NCI-H526 treated with DMSO at 0.1 percent for 48 hours (cell line): ENCODE measurements around the gene DTNBP1.

Experiments
- DNase-seq: peaks from one replicate; lab custom pipeline; 2025; lab: John Stamatoyannopoulos, UW

DTNBP1 gene

DNA sequence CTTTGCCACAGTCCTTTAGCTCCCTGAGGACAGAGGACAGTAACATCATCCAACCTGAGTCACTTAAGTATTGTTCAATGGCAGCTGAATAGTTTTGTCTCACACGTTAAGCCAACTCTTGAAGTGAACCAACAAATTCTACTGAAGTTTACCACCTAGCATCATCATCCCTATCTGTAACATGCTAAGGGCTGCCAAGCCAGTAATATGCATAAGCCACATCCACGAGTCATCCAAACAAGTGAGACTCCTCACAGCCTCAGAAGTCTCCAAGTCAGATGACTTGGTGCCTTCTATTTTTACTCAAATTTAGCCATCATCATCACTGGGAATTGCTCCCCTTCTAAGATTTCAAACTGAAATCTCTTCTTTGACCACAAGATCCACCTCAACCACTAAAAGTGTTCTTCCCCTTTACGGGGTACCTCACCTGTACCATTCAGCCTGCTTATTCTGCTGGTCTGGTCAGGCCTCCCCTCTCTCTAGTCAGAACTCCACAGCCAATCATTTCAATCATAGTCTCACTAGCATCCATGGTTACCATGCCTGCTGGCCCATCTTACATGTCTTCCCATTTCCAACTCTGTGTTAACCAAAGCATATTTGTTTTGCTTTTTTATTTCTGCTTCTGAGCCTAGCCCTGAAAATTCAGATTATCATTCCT is 73.7 kb downstream of the DTNBP1 start:
- no peak for DNase-seq

DNA sequence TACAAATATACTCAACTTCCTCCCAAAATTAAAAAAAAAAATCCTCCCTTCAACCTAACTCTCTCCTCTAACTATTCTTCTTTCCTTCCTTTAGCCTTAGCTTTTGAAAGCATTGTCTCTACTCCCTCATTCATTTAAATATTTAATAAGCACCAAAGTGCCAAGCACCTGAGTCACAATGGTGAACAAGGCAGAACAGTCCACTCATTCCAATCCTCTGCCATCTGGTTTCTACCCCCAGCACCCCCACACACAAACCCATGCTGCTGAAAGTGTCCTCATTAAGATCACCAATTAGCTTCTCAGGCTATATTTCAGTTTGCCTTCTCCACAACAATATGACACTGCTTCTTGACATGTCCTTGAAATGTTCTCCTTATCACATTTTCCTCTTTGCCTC is 76.3 kb downstream of the DTNBP1 start:
- no peak for DNase-seq

DNA sequence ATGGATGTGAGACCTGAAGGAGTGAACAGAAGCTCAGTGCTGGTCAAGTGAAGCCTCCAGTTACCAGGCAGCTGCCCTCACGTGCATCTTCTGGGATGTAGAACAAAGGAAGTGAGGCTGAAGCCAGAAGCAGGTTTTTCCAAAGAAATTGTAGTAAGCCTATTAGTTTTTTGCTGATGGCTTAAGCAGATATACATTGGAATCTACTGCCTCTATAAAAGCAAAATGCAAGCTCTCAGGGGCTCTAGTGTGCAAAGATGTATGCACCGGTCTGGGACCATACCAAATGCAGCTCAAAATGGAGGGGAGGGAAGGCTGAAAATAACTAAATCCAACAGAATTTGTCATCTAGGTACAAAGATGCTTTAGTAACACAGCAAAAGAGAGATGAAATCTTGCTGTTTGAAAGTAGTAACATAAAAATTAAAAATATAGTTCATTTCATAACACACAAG is 77.0 kb downstream of the DTNBP1 start:
- peak; percentile 25 for DNase-seq

DNA sequence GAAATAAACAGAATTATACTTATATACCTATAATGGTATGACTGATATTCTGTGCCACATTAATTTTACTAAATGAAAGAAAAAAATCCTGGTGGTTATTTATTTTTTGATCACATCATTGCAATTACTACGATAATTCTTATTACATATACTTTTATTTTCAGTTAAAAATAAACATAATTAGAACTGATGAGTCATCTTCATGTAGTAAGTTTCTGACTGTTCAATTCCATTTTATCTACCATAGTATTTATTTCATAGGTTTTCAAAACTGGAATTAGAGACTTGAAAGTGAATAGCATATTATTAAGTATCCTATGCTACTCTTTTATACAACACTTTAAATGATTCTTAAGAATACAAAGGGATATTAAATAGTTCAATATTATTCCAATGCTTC is 80.3 kb downstream of the DTNBP1 start:
- DNase-seq, result no peak

DNA sequence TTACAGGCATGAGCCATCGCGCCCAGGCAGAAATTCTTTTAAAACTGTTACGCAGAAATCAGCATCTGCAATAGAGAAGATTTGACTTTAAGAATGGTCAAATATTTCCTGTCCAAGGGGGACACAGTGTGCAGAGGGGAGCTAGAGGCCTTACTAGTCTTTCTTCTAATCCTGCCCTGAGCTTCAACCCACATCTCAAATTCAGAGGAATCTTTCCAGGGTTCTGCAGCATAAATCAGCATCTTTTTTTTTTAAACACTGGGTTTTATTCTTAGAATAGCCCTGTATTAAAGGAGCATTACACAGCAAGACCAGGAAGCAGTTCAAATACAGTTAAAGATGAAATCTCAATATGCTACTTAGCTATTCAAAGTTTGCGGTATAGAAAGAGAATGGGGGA is 81.1 kb downstream of the DTNBP1 start:
- DNase-seq, result no peak

DNA sequence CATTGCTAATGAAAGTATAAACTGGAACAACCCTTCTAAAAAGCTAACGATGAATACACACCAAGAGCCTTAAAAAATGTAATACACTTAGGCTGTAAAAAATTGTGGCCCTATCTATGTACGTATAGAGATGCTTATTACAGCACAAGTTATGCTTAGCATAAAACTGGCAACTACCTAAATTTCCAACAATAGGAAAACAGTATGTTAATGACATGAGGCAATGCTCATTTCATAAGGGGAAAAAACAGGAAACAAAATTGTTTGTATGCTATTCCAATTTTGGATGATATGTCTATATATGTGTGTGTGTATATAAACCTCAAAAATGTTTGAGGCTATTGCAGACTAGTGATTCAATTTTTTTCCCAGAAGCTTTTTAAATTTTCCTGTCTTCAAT is 82.5 kb downstream of the DTNBP1 start:
- no peak for DNase-seq

DNA sequence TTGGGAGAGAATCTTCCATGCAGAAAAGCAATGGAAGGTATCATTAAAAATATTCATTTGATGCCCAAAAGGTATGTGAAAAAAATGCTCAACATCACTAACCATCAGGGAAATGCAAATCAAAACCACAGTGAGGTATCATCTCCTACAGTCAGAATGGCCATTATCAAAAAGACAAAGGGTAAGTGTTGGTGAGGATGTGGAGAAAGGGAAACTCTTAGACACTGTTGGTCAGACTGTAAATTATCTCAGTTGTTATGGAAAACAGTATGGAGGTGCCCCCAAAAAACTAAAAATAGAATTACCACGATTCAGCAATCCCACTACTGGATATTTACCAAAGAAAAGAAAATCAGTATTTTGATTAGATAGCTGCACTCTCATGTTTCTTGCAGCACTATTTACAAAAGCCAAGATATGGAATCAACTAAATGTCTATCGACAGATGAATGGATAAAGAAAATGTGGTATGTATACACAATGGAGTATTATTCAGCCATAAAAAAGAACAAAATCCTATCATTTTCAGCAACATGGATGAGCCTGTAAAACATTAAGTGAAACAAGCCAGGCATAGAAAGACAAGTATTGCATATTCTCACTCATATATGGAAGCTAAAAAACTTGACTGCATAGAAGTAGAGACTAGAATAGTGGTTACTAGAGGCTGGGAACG is 84.0 kb downstream of the DTNBP1 start:
- no peak for DNase-seq

DNA sequence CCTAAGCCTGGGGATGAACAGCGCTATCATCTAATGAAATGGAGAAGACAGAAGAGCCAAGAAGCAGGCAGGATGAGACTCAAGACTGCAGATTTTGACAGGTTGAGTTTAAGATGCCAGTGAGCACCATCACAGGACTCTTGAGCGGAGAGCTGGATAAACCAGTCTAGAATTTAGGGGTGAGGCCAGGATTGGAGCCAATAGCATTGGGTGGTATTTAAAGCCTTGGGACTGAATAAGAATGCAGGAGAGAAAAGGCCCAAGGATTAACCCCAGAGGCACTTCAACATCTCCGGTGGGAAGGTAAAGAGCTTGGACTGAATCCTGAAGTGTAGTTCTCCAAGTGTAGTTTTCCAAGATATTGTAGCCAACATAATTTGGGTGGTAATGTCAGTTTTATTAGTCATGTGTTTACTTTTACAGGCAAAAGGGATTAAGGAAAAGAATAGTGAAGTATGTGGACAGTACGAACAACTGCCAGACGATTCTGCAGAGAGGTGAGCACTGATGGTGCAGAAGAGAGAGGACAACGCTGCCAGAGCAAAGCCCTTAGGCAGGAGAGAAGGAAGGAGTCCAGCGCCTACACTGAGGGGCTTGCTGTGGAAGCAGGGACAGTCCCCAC is 85.2 kb downstream of the DTNBP1 start:
- no peak for DNase-seq

DNA sequence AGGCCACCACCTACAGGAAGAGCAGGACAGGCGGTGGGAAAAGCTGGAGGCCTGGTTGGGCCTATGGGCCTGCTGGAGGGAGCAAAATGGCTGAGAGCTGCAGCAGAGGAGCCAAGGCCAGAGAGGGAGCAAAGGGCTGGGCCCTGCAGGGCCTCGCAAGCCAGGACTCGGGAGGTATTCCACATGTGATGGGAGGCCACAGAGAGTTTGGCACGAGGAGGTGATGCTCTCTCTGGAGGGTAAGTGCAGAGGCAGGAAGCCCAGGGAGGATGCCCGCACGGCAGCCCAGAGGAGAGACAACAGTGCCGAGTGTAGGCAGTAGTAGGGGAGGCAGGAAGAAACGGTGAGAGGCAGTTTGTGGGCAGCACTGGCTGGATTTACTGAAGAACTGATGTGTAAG is 85.7 kb downstream of the DTNBP1 start:
- no peak for DNase-seq

DNA sequence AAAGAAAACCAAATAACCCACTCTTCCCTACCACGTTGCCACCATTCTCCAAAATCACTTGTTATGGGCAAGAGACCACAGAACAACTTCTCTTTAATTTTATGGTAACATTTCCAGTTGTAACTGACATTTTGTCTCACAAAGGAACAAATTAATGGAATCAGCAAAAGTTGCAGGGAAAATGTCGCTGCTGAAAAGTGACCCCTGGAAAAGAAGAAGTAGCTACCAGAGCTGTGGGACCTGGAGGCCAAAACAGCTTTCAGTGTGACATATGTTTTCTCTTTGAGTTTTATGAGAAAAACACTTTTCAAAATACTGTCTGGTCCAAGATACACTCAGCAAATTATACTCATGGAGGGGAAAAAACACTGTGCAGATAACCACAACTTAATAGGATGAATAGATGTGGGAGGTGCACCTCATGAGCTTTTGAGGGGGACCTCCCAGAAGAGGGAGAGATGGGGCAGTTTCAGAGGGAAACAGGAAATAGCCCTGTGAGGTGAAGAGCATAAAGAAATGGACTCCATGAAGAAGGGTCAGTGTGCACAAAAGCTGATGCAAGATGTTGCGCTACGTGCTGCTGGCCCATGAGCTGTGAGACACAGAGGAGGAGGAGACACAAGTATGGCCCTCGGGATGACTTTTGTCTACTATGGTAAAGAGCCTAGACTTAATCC is 87.3 kb downstream of the DTNBP1 start:
- no peak for DNase-seq

DNA sequence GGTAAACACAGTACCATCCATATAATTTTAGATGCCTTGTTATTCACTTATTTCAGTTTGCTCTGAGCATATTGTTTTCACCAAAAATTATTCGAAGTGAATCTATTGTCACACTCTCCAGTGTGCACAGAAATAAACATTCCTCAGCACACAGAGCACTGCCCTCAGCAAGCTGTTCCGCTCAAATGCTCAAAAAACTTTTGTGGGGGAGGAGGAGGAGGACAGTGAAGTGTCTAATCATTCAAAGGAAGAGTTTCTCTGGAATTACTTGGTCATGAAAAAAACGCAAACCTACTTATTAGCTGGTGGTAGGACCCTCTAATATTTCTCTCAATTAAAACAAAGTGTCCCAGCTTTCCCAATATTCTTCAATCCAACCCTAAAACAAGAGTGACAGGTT is 88.3 kb downstream of the DTNBP1 start:
- DNase-seq, result no peak

DNA sequence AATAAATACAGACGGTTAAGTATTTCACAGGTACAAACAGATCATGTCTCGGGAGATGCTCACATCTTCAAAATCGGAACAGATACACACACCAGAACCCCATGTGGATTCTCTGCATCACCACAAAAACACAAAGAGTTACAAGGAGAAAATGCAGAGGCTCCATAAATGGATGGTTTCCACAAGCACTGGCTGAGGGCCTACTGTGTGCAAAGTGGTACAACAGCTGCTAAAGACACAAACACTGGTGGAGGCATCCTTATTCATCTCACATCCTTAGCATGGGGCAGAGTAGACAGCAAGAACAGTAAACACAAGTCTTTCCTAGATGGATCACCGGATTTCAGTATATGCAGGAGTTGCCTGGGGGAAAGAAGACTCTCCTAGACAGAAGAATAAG is 88.8 kb downstream of the DTNBP1 start:
- no peak for DNase-seq

DNA sequence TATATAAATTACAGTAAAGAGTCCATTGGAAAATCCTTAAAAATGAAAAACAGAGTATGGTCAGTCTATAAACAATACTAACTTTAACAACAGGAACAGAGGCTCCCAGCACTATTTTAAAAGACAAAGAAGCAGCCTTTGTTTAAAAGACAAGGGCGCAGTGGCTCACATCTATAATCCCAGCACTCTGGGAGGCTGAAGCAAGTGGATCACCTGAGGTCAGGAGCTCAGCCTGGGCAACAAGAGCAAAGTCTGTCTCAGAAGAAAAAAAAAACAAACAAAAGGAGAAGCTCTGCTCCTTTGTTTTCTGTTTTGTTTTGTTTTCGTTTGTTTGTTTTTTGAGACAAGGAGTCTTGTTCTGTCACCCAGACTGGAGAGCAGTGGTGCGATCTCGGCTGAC is 89.4 kb downstream of the DTNBP1 start:
- DNase-seq, result no peak

DNA sequence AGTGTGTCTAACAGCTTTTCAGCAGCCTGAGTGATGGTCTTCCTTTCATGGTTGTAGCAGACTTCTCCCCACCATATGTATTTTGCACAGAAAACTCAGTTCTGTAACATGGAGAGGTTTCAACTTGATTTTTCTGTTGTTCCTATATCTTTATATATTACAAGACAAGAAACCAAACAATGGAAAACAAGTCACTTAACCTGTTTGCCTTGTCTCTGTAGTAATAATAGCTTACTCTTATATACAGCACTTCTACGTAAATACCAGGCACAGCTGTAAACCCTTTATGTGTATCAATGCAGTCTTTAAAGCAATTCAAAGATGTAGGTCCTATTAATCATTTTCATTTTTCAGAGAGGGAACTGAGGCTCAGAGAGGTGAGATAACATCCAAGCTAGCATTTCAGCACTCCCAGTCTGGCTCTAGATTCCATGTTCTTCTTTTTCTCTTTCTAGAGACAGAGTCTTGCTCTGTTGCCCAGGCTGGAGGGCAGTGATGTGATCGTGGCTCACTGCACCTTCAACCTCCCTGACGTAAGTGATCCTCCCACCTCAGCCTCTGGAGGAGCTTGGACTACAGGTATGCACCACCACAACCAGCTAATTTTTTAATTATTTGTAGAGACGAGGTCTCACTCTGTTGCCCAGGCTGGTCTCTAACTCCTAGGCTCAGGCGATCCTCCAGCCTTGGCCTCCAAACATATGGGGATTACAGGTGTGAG is 90.4 kb downstream of the DTNBP1 start:
- DNase-seq, result no peak

DNA sequence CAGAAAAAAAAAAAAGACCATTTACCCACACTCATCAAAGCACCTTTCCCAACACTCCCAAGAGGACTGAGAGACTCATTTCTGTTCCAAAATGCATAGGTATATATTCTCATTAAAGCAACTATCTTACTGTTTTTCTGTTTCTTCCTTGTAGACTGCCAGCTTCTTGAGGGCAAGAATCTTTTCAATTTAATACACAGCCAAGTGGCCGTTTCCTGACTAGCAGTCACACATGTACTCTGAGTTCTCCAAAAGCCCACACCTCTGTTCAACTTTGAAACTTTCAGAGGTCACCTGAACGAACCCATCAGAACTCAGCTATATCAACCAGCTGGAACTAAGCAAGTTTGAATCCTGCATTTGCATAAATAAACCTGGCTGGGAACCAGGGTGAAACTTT is 92.7 kb downstream of the DTNBP1 start:
- DNase-seq, result peak; percentile 12

DNA sequence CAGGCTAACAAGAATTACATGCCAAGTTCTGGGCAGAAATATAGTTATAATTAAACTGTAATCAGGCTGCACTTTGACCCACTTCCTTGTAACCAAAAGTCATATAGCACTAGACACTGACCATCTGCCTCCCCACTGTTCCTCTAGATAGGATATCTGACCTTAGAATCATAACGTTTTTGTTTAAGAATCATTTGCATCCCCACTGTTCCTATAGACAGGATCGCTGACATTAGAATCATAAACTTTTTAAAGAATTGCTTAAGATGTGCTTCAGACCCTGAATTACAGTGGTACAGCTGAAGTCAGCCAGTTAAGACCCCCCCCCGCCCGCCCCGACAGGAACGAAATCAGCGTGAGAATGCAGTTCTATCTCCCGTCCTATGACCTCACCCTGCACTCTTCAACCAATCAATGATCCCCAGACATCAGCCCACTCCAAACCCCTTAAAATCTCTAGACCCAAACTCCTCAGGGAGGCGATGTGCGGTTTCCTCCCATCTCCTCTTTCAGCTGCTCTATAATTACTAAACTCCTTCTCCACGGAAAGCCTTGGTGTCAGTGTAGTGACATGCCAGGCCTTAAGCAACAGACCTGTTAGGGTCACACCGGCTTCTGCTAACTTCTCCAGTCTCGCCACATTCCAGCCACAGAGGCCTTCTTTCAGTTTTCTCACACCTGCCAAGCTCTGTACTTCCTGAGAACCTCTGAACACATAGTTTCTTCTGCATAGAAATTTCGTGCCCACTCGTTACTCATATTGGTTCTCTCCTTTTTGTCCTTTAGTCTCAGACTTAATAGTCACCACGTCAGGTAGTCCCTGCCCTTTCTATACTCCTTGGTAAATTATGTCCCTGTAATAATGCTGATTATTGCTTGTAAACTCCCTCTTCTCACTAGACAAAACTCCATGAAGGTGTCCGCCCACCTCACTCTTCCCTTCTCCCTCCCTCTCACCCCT is 93.5 kb downstream of the DTNBP1 start:
- no peak for DNase-seq

DNA sequence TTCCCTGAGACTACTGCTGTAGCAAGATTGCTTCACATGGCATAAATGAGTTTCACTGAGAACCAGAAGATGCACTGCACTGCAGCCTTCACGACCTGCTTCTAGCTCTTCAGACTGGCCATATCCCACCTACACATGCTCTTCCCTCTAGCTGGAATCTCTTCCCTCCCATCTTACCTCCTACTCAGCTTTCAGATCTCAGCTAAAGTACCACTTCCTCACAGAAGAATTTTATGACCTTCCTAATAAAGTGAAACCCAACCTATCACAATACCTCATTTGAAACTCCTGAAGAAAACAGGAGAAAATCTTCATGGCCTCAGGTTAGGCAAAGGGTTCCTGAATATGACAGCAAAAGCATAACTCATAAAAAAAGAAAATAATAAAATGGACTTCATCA is 99.9 kb downstream of the DTNBP1 start:
- no peak for DNase-seq

DNA sequence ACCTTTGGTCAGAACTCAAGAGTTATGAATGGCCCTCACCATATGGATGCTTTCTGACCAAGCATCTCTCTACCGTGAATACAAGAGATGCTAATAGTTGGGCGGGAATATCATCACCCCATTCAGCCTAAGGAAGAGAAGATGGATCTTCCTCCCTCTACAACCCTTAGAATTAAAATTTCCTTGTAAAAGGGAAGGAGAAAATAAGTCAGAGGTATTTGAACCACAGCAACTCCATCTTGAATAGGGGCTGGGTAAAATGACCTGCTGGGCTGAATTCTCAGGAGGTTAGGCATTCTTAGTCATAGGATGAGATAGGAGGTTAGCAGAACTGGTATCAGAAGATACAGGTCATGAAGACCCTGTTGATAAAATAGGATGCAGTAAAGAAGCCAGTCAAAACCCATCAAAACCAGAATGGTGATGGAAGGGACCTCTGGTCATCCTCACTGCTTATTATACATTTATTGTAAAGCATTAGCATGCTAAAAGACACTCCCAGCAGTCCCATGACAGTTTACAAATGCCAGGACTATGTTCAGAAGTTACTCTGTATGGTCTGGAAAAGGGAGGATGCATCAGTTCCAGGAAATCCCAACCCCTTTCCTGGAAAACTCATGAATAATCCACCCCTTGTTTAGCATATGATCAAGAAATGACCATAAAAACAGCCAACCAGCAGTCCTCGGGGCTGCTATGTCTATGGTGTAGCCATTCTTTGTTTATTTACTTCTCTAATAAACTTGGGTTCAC is 101.2 kb downstream of the DTNBP1 start:
- no peak for DNase-seq

DNA sequence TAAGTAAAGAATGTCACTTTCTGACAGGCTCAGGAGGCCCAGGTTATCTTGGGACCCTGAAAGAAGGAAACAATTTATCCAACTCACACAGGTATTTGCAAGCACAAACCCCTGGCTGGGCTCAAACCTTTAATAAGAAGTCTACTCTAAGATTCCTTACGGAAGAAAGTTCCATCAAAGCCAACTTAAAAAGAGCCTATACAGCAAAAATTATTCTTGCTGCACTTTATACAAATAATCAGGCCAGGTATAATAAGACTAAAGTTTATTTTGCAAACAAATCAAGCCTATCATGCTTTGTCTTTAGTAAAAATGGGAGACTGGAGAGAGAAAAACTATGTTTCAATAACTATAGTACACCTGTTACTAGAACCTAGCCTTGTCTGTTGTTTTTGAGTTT is 102.1 kb downstream of the DTNBP1 start:
- no peak for DNase-seq

DNA sequence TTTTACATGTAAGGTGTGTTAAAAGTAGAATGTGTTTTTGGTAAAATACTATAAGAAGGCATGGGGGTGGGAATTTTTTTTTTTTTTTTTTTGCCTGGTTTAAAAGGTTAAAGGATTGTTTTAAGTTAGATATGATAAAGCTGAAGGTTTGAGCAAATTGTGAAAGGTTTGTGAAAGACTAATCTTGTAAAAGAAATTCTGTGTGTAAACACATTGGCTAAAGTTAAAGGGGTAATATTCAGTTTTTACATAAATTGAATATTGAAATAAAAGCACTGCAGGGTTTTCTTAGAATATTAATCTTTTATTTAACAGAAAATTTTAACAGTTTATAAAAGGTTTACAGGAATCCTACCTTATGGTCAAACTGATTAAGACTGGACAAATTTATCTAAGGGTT is 105.7 kb downstream of the DTNBP1 start:
- DNase-seq, result no peak
